ENCODE data around the gene AFAP1.

The AFAP1 gene

DNA sequence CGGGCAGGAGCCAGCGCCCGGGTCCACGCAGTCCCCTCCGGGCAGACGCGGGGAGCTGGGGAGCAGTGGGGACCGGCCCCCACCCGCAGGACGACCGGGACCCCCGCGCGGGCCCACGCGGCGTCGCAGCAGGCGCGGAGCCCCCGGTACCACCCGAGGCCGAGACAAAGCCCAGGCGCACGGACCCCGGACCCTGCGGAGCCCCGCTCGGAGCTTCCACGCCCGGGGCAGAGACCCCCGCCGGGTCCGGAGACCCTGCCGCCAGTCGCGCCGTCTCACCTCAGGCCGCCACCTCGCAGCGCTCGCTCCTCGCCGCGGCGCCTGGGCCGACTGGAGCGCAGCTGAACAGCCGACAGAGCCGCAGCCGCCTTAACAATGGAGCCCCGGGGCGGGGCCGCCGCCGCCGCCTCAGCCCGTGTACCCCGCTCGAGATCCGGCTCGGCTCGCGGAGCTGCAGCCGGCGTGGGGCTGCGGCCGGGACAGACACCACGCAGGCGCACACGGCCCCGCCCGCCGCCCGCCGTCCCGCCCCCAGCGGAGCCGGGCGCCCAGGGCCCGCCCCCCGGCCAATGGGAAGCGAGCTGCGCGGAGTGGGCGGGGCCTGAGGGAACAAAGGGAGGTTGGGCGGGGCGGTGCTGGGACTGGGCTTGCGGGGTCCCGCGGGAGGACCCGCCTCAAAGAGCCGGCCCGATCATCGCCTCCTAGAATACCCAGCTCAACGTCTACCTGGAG is at the start of gene AFAP1:
TSS of gene AFAP1 (minus strand) at position 485 of the 732 bp plus-strand sequence. CDS start 67,783 bp downstream, outside the sequence.
- peak; percentile 57 to 74 (median 61) for DNase-seq (ENCODE audit: low read depth in 2 of 3, low spot score in 2 of 3)

DNA sequence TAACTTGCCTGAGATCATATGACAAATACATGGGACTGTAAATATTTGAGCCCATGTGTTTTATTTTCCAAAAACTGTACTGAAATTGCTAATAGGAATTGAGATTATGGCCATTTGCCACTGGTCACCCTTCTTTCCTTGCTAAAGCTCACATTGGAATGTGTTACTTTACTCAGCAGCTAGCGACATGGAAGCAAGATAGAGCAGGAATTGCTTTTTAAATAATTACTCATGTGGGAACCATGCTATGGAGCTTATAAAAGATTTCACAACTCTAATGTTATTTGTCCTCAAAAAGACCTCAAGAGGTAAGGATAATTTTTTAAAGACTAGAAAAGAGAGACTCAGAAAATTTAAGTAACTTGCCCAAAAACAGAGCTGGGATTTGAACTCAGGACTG is 48.8 kb upstream of the AFAP1 start:
- DNase-seq (ENCODE audit: low read depth in 2 of 3, low spot score in 2 of 3), result no peak

GRCh38 chr4:7987148-7987989 is 47.7 kb upstream of the AFAP1 start:
- peak in 2 of 3 experiments; percentile 64 to 81 for DNase-seq (ENCODE audit: low read depth in 2 of 3, low spot score in 2 of 3)

DNA sequence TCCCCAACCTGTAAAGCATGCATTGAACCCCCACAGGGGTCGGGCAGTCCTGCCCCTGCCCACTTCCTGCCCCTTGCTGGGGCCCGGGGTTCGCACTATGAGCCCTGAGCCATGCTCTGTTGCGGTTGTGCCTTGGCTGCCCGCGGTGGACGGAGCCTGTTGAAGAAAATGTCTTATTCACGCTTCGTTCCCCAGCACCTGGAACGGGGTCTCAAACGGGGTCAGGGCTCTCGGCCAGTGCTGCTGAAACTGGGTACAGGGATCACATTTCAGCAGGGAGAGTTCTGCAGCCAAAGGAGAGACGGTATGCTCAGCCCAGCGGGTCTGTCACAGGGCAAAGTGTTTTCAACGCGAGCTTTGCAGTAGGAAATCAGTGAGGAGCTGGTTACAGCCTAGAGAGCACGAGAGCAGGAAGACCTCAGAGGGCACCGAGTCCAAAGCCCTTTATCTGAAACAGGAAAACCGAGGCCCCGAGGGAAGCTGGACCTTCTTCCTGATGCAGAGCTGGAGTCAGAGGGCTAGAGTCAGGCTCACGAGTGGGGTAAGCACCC is 46.3 kb upstream of the AFAP1 start:
- DNase-seq (ENCODE audit: low read depth in 2 of 3, low spot score in 2 of 3), result no peak

GRCh38 chr4:7985072-7985471 is 45.4 kb upstream of the AFAP1 start:
- DNase-seq (ENCODE audit: low read depth in 2 of 3, low spot score in 2 of 3), result no peak

DNA sequence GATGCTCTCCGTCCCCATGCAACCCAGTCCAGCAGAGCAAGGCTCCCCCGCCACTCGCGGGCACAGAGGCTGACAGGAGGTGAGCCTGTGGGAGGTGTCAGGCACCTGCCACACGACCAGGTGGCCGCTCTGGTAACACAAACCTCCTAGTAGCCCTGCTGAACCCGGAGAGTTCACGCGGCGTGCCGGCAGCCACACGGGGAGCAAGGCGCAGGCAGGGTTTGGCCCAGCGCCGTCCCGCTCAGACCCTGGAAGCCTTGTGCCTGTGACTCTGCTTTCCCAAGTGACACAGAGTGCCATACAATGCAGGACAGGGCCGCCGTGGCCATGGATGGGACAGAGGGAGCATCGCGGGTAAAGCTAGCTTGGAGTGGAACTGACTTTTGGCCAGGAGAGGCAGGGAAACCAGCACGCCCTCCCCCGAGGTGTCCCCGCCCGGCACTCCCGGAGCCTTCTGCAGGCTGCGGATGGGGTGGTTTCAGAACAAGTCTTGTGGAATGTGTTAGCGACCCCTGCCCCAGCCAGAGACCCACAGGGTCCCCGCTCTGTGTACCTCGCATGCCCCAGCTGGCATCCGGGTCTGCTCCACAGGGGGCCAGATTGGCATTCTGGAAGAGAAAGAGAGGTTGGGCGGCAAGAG is 44.7 kb upstream of the AFAP1 start:
- no peak for DNase-seq (ENCODE audit: low read depth in 2 of 3, low spot score in 2 of 3)

DNA sequence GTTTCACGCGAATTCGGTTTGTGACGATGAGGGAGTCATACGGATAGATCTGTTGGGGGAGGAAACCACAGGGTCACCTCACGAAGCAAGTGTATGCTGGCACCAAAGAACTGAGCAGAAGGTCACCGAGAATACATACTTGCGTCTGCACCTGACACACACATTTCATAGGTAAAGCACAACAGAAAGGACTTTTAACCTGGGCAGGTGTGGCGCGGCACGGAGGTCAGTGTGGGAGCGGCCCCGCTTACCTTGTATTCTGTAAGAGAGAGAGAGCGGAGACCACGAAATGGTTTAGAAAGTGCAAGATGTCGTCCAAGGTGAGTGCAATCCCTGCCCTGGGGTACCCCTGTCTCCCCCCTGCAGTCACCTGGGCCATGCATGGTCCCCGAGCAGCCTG is 43.6 kb upstream of the AFAP1 start:
- no peak for DNase-seq (ENCODE audit: low read depth in 2 of 3, low spot score in 2 of 3)

- DNase-seq (ENCODE audit: low read depth in 2 of 3, low spot score in 2 of 3), result no peak
These were observed 42.2 kb upstream of the AFAP1 start for GRCh38 chr4:7981738-7982394.

- DNase-seq (ENCODE audit: low read depth in 2 of 3, low spot score in 2 of 3), result no peak
These were observed 40.4 kb upstream of the AFAP1 start for GRCh38 chr4:7980036-7980435.

GRCh38 chr4:7979652-7979968 is 39.9 kb upstream of the AFAP1 start:
- no peak for DNase-seq (ENCODE audit: low read depth in 2 of 3, low spot score in 2 of 3)

DNA sequence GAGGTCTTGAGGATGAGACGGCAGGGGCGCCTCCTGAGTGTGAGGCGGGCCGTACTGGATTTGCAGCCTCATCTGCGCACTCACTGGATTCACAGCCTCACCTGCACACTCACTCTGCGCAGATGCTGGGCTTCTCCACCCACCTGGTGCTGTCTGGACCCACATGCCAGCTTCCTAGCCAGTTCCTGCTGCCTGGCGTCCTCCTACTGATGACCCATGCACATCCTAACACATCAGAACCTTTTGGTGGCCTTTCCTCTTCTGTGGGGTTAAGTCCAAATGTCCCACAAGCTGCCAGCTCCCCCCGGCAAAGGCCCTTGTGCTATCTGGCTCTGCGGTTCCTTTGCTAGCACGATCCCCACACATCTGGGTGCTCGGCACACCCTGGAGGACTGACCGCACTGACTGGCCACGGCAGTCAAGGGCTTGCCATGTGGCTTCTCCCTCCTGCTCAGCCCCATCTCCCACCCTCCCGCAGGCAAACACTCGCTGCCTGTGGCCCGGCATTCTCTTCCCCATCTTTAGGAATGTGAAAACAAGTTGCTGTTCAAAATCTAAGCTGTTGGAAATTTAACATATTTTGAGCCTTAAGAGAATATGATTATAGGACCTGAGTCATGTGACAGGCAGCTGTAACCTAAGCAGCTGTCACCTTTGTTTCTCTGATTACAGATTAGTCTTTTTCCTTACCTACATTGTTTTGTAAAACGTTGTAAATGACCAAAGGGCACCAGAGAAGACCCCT is 39.4 kb upstream of the AFAP1 start:
- no peak for DNase-seq (ENCODE audit: low read depth in 2 of 3, low spot score in 2 of 3)

DNA sequence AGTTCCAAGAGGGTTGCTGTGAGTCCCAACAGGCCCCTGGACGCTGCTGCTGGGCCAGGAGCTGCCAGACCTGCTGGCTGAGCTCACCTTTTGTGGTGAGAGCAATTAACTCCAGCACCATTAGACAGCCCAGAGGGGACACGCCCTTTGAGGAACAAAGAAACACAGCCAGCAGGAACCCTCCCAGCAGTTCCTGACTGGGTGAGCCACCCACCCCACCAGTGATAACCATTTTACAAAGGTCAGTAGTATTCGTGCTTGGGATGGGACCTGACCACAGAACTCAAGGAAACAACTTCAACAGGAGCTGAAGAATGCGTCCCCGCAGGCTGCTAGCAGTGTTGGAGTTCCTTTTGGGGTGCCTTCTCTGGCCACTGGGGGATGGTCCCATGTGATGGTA is 38.8 kb upstream of the AFAP1 start:
- DNase-seq (ENCODE audit: low read depth in 2 of 3, low spot score in 2 of 3), result no peak

- DNase-seq (ENCODE audit: low read depth in 2 of 3, low spot score in 2 of 3), result no peak
These were observed 37.0 kb upstream of the AFAP1 start for GRCh38 chr4:7976634-7977033.

DNA sequence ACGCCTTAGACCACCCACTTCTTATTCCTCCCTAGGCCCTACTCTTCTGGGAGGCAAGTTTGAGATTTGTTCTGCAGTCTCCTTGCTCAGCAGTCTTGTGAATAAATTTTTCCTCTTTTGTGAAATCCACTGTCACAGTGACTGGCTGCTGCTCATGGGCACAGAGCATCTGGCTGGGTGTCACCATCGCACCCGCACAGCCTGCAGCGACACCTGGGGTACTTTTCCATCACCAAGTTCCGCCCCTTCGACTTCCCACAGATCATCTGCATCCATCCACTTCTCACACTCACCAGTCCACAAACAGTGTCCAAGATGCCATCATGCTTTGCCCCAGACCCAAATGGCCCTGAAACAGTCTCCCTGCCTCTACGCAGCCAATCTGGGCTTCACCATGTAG is 36.4 kb upstream of the AFAP1 start:
- DNase-seq (ENCODE audit: low read depth in 2 of 3, low spot score in 2 of 3), result no peak

GRCh38 chr4:7974425-7974824 is 34.8 kb upstream of the AFAP1 start:
- DNase-seq (ENCODE audit: low read depth in 2 of 3, low spot score in 2 of 3), result no peak

- no peak for DNase-seq (ENCODE audit: low read depth in 2 of 3, low spot score in 2 of 3)
These were observed 33.9 kb upstream of the AFAP1 start for GRCh38 chr4:7973545-7973981.

DNA sequence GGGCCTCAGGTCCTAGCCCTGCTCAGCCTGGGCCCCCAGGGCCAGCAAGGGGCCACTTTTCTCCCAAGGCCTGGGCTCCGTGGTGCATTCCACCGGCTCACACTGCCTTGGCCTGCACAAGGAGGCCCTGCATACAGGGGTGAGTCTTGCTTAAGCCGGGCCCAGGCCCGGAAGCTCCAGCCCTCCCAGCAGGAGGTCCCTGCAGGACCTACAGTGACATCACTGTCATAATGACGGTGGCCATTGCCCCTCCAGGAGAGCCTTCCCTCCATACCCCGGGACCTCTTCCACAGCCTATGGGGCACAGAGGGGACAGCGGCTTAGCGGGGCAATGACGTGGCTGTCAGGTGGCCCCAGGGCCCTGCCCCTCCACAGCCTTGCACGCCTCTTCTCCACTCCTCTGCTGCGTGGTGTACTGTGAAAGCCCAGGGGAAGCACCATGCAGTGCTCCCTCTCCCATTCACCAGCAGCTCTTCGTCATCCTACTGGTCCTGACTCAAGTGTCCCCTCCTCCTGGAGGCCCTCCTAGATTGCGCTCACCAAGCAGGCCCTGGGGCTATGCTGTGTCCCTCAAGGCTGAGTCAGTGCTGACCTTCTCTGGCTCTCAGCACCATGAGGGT is 32.3 kb upstream of the AFAP1 start:
- DNase-seq (ENCODE audit: low read depth in 2 of 3, low spot score in 2 of 3), result no peak

DNA sequence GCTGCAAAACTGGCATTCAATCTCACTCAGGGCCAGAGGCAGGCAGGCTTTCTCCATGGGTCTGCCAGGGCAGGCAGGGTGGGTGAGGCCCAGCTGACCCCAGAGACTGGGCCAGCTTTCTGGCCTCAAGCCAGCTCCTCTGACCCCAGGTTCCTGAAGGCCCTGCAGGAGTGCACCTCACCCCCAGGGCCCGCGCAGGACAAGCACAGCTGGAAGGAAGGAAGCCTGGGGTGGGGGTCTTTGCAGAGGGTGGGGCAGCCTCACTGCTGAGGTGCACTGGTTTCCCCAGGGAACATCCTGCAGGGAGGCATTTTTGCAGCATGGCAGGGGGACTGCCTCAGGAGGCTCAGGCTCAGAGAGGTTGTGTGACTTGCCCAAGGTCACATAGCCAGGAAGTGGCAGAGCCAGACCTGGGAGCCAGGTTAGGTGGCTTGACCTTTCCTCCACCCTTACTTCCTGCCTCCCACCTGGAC is 31.5 kb upstream of the AFAP1 start:
- no peak for DNase-seq (ENCODE audit: low read depth in 2 of 3, low spot score in 2 of 3)

DNA sequence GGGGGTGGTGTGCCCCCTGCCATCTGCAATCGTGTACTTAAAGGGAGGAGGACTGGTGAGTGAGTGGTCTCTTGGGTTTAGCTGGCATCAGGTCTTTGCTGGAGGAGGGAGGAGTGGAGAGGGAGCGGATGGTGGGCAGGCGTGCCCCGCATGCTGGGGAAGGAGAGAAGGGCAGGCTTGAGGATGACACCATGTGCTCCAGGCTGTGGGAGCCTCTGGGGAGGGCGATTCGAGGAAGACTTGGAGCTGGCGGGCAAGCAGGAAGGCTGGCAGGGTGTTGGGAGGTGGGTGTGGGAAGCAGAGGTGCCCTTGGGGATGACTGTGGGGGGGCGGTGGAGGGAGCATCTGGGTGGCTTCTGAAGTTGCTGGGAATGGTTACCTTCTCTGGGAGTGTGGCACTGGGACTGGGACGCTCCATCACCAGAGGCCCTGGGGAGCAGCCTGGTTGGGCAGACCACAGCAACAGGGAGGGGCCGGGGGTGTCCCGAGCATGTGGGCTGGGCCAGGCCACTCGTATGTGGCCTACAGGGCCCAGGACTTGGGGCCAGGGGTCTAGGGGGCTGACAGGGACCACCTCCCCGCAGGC is 30.8 kb upstream of the AFAP1 start:
- DNase-seq (ENCODE audit: low read depth in 2 of 3, low spot score in 2 of 3), result no peak

Measured in activated CD8-positive, alpha-beta memory T cell treated with anti-CD3 and anti-CD28 coated beads for 48 hours (primary cell).